ENCODE data around the gene CBFB.

- TF ChIP-seq, protein P1, sequence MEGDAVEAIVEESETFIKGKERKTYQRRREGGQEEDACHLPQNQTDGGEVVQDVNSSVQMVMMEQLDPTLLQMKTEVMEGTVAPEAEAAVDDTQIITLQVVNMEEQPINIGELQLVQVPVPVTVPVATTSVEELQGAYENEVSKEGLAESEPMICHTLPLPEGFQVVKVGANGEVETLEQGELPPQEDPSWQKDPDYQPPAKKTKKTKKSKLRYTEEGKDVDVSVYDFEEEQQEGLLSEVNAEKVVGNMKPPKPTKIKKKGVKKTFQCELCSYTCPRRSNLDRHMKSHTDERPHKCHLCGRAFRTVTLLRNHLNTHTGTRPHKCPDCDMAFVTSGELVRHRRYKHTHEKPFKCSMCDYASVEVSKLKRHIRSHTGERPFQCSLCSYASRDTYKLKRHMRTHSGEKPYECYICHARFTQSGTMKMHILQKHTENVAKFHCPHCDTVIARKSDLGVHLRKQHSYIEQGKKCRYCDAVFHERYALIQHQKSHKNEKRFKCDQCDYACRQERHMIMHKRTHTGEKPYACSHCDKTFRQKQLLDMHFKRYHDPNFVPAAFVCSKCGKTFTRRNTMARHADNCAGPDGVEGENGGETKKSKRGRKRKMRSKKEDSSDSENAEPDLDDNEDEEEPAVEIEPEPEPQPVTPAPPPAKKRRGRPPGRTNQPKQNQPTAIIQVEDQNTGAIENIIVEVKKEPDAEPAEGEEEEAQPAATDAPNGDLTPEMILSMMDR (IDR thresholded peaks at IDR 0.05): no peak
- no peak for TF ChIP-seq POLR2A (IDR thresholded peaks at IDR 0.05)
Measured at GRCh38 chr16:67087291-67087690, 58.3 kb downstream of the CBFB start.

Measured in lower leg skin (tissue), 3 donors.